ENCODE measurements around the gene STK4.

The STK4 gene

DNA sequence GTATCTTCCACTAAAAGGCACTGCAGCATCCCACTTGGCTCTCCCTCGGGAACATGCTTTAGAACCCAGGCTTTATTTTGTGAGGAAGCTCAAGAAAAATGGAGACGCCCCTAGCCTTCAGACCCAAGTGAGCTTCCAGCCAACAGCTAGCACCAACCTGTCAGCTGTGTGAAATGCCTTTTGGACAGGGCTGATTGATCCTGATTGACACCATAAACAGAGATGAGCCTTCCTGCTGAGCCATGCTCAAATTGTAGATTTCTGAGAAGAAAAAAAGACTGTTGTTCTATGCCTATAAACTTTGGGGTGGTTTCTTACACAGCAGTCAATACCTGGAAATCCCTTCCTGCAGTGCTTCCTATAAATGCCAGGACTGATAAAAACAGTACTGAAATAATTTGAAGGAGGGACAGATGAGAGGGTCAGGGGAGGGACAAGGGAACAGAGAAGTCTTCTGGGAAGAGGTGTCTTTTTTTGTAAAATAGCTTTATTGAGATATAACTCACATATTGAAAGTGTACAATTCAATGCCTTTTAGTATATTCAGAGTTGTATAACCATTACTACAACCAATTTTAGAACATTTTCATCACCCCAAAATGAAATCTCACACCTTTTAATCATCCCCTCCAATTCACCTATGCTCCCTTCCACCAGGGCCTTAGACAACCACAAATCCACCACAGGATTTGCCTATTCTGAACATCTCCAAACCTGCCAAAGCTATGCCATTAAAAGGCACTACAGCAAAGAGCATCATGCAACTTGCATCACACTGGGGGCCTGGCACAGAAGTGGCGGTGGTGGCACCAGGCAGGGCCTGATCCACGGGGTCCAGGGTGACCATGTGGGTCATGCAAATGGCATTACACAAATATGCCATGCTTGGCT is 2.7 kb upstream of the STK4 start:
- peaks cover 20% of the 10 kb centered on the region; the same call in 1 of the 2 replicates for H3K27me3 ChIP-seq (ENCODE audit: control insufficient read depth, insufficient read depth, low read length)
- H3K9me3 ChIP-seq (ENCODE audit: control insufficient read depth, insufficient read depth, low read depth, low read length), result no peaks in the 10 kb centered on the region
- H3K4me1 ChIP-seq (ENCODE audit: control insufficient read depth, insufficient read depth, low read length), result peaks cover 35% of the 10 kb centered on the region
- H3K9ac ChIP-seq (ENCODE audit: low read length), result no peak overlapping the region
- no peak overlapping the region for H3K4me3 ChIP-seq (ENCODE audit: low read depth, low read length)
- no peak overlapping the region for H3K27ac ChIP-seq (ENCODE audit: low read depth, low read length)
- no peaks in the 10 kb centered on the region for H3K36me3 ChIP-seq (ENCODE audit: control insufficient read depth, insufficient read depth, low read length)

DNA sequence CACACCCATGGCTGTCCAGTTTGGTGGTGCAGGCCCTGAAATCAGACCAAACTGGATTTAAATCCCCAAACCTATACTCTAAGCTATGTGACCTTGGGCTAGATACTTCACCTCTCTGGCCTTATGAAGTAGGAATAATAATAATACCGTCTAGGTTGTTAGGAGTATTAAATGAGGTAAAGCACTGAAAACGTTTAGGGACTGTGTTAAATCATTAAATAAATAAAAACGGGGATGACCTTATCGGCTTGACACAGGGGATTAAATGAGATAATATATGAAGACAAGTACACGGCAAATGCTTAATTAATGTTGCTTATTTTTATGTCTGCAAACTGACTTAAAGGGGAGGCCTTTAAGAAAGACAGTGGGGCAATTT is 672 bp upstream of the STK4 start:
- Histone ChIP-seq H3K36me3 (ENCODE audit: control insufficient read depth, insufficient read depth, low read length) (no peaks in the 10 kb centered on the region), H3K9ac (ENCODE audit: low read length) (peak overlapping the region; percentile 70), H3K4me3 (ENCODE audit: low read depth, low read length) (peak overlapping the region; percentile 90), H3K9me3 (ENCODE audit: control insufficient read depth, insufficient read depth, low read depth, low read length) (no peaks in the 10 kb centered on the region), H3K4me1 (ENCODE audit: control insufficient read depth, insufficient read depth, low read length) (peaks cover 32% of the 10 kb centered on the region), H3K27me3 (ENCODE audit: control insufficient read depth, insufficient read depth, low read length) (peaks cover 16% of the 10 kb centered on the region; the same call in 1 of the 2 replicates), H3K27ac (ENCODE audit: low read depth, low read length) (no peak overlapping the region)

DNA sequence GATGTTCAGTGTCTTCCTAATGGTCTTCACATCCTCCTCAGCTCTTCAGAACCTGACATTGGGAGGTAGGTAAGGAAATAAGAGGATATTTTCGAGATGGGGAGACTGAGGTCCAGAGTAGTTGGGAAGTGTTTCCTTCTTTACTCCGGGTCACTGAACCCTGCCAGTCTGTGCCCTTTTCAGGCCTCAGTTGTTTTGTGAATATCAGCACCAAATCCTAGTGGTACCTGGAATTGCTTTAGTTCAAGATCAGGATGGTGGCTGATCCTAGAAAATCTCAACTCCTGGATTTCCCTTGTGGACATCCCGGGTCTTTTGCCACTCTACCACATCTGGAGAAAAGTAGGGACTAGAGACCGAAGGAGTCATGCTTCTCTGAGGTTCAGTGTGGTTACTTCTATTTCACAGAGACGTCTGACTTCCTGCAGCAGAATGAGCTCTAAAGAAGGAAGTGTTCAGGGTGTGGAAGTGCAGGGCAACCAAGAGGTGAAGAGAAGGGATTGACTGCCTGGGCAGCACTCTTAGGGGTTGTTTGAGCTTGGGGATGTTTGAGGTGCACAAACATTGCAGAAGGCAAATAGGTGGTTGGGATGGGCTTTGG is 995 bp downstream of the STK4 start:
- no peaks in the 10 kb centered on the region for H3K9me3 ChIP-seq (ENCODE audit: control insufficient read depth, insufficient read depth, low read depth, low read length)
- peaks cover 3% of the 10 kb centered on the region; the same call in 1 of the 2 replicates for H3K36me3 ChIP-seq (ENCODE audit: control insufficient read depth, insufficient read depth, low read length)
- peaks cover 25% of the 10 kb centered on the region for H3K4me1 ChIP-seq (ENCODE audit: control insufficient read depth, insufficient read depth, low read length)
- H3K9ac ChIP-seq (ENCODE audit: low read length), result peak overlapping the region; percentile 79
- peaks cover 10% of the 10 kb centered on the region; the same call in 1 of the 2 replicates for H3K27me3 ChIP-seq (ENCODE audit: control insufficient read depth, insufficient read depth, low read length)
- H3K27ac ChIP-seq (ENCODE audit: low read depth, low read length), result no peak overlapping the region
- peak overlapping the region; percentile 90 for H3K4me3 ChIP-seq (ENCODE audit: low read depth, low read length)

DNA sequence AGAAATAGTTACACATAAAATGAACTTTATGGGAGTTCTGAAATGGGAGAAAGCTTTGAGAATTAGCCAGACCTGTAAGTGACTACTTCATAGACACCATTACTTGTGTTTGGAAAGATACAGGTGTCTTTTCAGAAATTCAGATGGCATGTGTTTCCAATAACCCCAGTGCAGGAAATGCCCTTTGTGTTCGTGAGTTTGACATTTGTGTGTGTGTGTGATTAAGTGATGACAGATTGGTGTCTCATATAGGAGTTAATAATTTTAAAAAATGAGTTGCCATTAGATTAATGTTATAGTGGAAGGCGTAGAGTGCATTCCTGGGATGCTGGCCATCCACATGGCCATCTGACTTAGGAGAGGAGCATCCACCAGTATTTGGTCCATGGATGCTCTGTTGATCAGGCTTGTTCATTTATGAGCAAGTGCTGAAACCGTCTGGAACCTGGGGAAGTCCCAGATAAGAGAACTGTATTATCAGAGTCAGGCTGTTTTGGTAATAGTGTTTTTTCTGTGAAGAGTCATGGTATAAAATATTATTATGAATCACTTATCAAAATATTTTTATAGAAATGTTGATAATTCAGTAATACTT is 3.1 kb downstream of the STK4 start:
- H3K36me3 ChIP-seq (ENCODE audit: control insufficient read depth, insufficient read depth, low read length), result peaks cover 23% of the 10 kb centered on the region
- H3K27me3 ChIP-seq (ENCODE audit: control insufficient read depth, insufficient read depth, low read length), result no peaks in the 10 kb centered on the region
- no peaks in the 10 kb centered on the region for H3K9me3 ChIP-seq (ENCODE audit: control insufficient read depth, insufficient read depth, low read depth, low read length)
- H3K27ac ChIP-seq (ENCODE audit: low read depth, low read length), result no peak overlapping the region
- H3K4me3 ChIP-seq (ENCODE audit: low read depth, low read length), result no peak overlapping the region
- H3K9ac ChIP-seq (ENCODE audit: low read length), result no peak overlapping the region
- H3K4me1 ChIP-seq (ENCODE audit: control insufficient read depth, insufficient read depth, low read length), result peaks cover 25% of the 10 kb centered on the region

DNA sequence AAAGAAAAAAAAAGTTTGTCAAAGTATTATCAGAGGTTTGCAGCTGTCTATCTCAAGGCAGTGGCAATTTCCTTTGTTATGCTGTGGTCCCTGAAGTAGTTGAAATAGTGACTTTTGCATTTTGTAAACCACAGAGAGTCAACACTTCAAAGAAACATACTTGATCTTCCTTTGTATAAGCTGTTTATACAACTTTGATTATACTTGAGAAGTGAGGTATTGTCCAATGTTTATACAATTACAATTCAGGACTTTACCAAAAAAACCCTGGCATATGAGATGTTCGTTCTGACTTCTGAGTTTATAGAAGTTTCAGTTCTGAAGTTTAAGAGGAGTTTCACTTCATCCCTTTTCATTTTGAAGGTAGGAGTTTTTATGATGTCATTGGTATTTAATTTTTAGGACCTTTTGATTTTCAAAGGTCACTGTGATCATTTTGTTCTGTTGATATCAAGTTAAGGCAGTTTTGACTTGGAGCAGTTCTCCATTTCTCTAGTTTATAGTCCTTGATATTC is 4.0 kb downstream of the STK4 start:
- H3K27ac ChIP-seq (ENCODE audit: low read depth, low read length), result no peak overlapping the region
- no peak overlapping the region for H3K4me3 ChIP-seq (ENCODE audit: low read depth, low read length)
- peaks cover 32% of the 10 kb centered on the region for H3K36me3 ChIP-seq (ENCODE audit: control insufficient read depth, insufficient read depth, low read length)
- no peaks in the 10 kb centered on the region for H3K9me3 ChIP-seq (ENCODE audit: control insufficient read depth, insufficient read depth, low read depth, low read length)
- no peaks in the 10 kb centered on the region for H3K27me3 ChIP-seq (ENCODE audit: control insufficient read depth, insufficient read depth, low read length)
- H3K4me1 ChIP-seq (ENCODE audit: control insufficient read depth, insufficient read depth, low read length), result peaks cover 25% of the 10 kb centered on the region
- no peak overlapping the region for H3K9ac ChIP-seq (ENCODE audit: low read length)

DNA sequence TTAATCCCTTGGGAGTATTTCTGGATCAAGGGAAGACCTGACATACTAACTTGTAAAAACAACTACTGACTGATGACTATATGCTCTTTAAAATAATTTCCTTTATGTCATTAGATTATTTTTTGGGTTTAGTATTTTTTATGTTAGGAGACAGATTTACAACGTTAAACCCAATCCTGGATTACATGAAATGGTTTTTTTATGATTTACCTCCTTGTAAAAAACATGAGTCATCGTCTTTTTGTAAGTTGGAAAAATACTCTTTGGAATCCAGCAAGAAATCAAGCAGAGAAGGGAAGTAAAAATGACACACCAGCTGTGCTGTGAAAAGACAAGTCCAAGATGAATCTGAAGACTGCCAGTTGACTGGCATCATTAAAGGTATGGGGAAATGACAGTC is 6.7 kb downstream of the STK4 start:
- H3K4me3 ChIP-seq (ENCODE audit: low read depth, low read length), result no peak overlapping the region
- no peaks in the 10 kb centered on the region for H3K9me3 ChIP-seq (ENCODE audit: control insufficient read depth, insufficient read depth, low read depth, low read length)
- no peaks in the 10 kb centered on the region for H3K27me3 ChIP-seq (ENCODE audit: control insufficient read depth, insufficient read depth, low read length)
- H3K4me1 ChIP-seq (ENCODE audit: control insufficient read depth, insufficient read depth, low read length), result peaks cover 15% of the 10 kb centered on the region
- peaks cover 58% of the 10 kb centered on the region for H3K36me3 ChIP-seq (ENCODE audit: control insufficient read depth, insufficient read depth, low read length)
- H3K9ac ChIP-seq (ENCODE audit: low read length), result no peak overlapping the region
- no peak overlapping the region for H3K27ac ChIP-seq (ENCODE audit: low read depth, low read length)

DNA sequence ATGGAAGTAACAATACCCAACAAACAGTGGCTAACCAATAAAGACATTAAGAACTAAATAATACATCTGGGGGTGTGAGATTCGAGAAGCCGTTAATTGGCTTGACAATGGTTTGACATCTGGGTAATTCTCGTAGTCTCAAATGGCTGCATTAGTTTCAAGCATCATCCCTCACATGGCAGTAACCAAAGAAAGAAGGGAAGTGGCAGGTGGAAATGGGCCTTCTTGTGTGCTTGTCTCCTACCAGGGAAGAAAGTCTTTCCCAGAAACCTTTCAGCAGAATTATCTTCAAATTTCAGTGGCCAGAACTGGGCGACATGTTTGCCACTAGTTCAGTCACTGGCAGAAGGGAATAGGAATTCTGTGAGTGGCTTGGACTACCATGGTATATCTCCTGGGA is 10.4 kb downstream of the STK4 start:
- Histone ChIP-seq H3K4me1 (ENCODE audit: control insufficient read depth, insufficient read depth, low read length) (no peaks in the 10 kb centered on the region), H3K9ac (ENCODE audit: low read length) (no peak overlapping the region), H3K36me3 (ENCODE audit: control insufficient read depth, insufficient read depth, low read length) (peaks cover 92% of the 10 kb centered on the region), H3K4me3 (ENCODE audit: low read depth, low read length) (no peak overlapping the region), H3K9me3 (ENCODE audit: control insufficient read depth, insufficient read depth, low read depth, low read length) (no peaks in the 10 kb centered on the region), H3K27me3 (ENCODE audit: control insufficient read depth, insufficient read depth, low read length) (no peaks in the 10 kb centered on the region), H3K27ac (ENCODE audit: low read depth, low read length) (no peak overlapping the region)

DNA sequence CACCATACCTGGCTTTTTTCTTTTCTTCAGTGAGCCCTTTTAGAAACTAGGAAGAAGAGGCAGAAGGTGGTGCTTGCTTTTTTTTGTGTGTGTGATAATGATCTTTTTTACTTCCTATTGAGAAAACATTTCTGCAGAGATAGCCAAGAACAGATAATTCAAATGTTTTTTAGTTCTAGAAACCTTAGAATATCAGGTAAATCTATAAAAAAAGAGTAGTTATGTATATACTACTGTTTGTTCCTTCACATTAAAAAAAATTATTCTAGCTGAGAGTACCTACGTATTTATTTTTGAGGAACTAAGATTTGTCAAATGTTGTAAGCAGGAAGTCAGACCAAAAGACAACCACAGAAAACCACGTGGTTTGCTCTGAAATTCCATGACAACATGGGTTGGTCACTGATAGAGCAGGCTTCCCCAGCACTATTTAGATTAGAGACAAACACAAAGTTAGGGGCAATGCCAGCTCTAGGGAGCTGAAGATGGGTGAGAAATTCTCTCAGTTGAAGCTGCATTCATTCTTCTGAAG is 12.8 kb downstream of the STK4 start:
- H3K4me3 ChIP-seq (ENCODE audit: low read depth, low read length), result no peak overlapping the region
- H3K36me3 ChIP-seq (ENCODE audit: control insufficient read depth, insufficient read depth, low read length), result peaks cover 90% of the 10 kb centered on the region
- no peak overlapping the region for H3K9ac ChIP-seq (ENCODE audit: low read length)
- H3K27me3 ChIP-seq (ENCODE audit: control insufficient read depth, insufficient read depth, low read length), result no peaks in the 10 kb centered on the region
- no peaks in the 10 kb centered on the region for H3K9me3 ChIP-seq (ENCODE audit: control insufficient read depth, insufficient read depth, low read depth, low read length)
- no peak overlapping the region for H3K27ac ChIP-seq (ENCODE audit: low read depth, low read length)
- no peaks in the 10 kb centered on the region for H3K4me1 ChIP-seq (ENCODE audit: control insufficient read depth, insufficient read depth, low read length)

DNA sequence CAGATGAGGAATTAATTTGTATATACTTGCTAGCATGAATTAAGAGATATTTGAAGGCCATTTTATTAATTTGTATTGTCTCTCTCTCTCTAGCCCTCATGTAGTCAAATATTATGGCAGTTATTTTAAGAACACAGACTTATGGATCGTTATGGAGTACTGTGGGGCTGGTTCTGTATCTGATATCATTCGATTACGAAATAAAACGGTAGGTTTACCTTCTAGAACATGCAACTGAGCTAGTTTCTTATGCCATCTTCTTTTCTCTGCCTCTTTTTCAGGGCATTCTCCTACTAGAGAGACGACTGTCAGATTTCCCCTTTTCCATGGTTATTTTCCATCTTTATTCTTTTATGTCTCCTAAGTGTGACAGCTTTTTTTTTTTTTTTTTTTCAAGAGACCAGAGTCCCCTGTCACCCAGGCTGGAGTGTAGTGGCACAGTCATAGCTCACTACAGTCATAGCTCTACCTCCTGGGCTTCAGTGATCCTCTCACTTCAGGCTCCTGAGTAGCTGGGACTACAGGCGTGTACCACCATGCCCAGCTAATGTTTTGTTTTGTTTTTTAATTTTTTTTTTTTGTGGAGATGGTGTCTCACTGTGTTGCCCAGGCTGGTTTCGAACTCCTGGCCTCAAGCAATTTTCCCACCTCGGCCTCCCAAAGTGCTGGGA is 15.6 kb downstream of the STK4 start:
- no peaks in the 10 kb centered on the region for H3K4me1 ChIP-seq (ENCODE audit: control insufficient read depth, insufficient read depth, low read length)
- H3K27me3 ChIP-seq (ENCODE audit: control insufficient read depth, insufficient read depth, low read length), result no peaks in the 10 kb centered on the region
- peaks cover 80% of the 10 kb centered on the region for H3K36me3 ChIP-seq (ENCODE audit: control insufficient read depth, insufficient read depth, low read length)
- H3K27ac ChIP-seq (ENCODE audit: low read depth, low read length), result no peak overlapping the region
- no peak overlapping the region for H3K9ac ChIP-seq (ENCODE audit: low read length)
- no peaks in the 10 kb centered on the region for H3K9me3 ChIP-seq (ENCODE audit: control insufficient read depth, insufficient read depth, low read depth, low read length)
- H3K4me3 ChIP-seq (ENCODE audit: low read depth, low read length), result no peak overlapping the region

DNA sequence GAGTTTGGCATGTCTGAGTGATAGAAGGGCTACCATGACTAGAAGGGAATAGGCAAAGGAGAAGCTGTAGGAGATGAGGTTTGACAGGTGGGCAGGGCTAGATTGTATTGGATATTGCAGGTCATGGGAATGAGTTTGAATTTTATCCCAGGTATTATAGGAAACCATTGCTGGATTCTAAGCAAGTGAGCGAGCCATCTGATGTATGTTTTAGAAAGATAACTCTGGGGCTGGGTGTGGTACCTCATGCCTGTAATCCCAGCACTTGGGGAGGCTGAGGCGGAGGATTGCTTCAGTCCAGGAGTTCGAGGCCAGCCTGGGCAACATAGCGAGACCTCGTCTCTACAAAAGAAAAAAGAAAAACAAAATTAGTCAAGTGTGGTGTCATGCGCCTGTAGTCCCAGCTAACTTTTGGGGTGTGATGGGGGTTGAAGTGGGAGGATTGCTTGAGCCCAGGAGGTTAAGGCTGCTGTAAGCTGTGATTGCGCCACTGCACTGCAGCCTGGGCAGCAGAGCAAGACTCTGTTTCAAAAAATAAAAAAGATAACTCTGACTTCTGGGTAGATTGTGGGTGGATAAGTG is 16.9 kb downstream of the STK4 start:
- H3K4me1 ChIP-seq (ENCODE audit: control insufficient read depth, insufficient read depth, low read length), result no peaks in the 10 kb centered on the region
- H3K36me3 ChIP-seq (ENCODE audit: control insufficient read depth, insufficient read depth, low read length), result peaks cover 76% of the 10 kb centered on the region

More for the DNA sequence above, 16.9 kb downstream of the STK4 start:
- Histone ChIP-seq H3K27me3 (ENCODE audit: control insufficient read depth, insufficient read depth, low read length) (no peaks in the 10 kb centered on the region), H3K9ac (ENCODE audit: low read length) (no peak overlapping the region), H3K4me3 (ENCODE audit: low read depth, low read length) (no peak overlapping the region), H3K27ac (ENCODE audit: low read depth, low read length) (no peak overlapping the region), H3K9me3 (ENCODE audit: control insufficient read depth, insufficient read depth, low read depth, low read length) (no peaks in the 10 kb centered on the region)

Data from HUES6 (cell line).